Uterus (tissue), 2 donors: ENCODE measurements around the gene C1orf74.

Experiments
- CTCF ChIP-seq, 4 experiments: fragments of 200-600 bp in 2 of 4; fragments of 450-650 bp in 2 of 4; sonication (generic) in 2 of 4; IDR thresholded peaks; one replicate each; pipeline ENCODE4 v1.5.1; 2016 to 2019; ENCODE audit warnings: antibody characterized with exemption in 4 of 4, mild to moderate bottlenecking in 2 of 4, moderate library complexity in 1 of 4
- POLR2A ChIP-seq, 2 donors: fragments of 450-650 bp; IDR thresholded peaks; one replicate each; pipeline ENCODE4 v1.6.1; 2016; ENCODE audit warnings: antibody characterized with exemption in 2 of 2, mild to moderate bottlenecking in 1 of 2, moderate library complexity in 1 of 2

GRCh38 chr1:209768354-209768774, 16.0 kb downstream of the C1orf74 start:
- TF ChIP-seq CTCF (IDR thresholded peaks at IDR 0.05) (no peak), POLR2A (IDR thresholded peaks at IDR 0.05) (no peak)
